GM13977 (cell line): ENCODE measurements around the gene CACNG8.

Source experiments
- DNase-seq: peaks from one replicate; pipeline ENCODE4 v3.0.0; 2012; ENCODE audit warnings: low spot score
- CTCF ChIP-seq: IDR thresholded peaks from 2 replicates; pipeline ENCODE4 v1.5.1; 2012; ENCODE audit warnings: mild to moderate bottlenecking, control low read depth; ENCODE audit not compliant: insufficient read depth; ENCODE audit errors: extremely low read depth, missing control alignments
- in situ Hi-C: fragments of 300-500 bp; cut with MboI; formaldehyde crosslinking; loops from one replicate; pipeline ENCODE4 v1.12.0; 2022; ENCODE audit warnings: low sequenced_read_pairs, low pct_unique_long_range_greater_than_20kb, mixed read lengths, inconsistent platforms; ENCODE audit not compliant: unreplicated experiment

CACNG8 gene

GRCh38 chr19:53971673-53972072, 8.9 kb downstream of the CACNG8 start:
- in situ Hi-C loops = no loop called here
- no peak for DNase-seq
- TF ChIP-seq CTCF = no peak

DNA sequence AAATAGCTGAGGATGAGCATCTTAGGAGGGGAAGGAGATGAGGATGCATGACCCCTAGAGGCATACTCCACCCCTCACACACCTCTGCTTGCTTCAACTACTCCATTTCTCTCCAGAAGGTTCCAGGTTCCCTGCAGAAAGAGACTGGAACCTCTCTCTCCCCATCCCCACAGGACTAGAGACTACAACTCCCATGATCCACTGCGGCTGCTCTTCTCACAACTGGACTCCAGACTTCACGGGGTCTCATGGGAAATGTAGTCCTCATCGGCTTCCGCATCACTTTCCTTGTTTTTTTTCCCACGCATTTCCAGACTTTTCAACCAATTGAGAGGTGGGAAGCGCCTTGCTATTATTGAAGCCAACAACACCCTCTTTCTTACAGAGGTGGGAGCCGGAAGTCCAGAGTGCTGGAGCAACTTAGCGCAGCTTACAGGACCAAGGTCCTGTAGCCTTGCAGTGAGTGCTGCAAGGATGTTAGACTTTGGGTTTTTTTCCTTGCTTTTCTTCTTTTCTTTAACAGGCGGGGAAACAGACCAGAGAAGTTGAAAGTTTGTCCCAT, 14.8 kb downstream of the CACNG8 start:
- DNase-seq = no peak
- in situ Hi-C loops = no loop called here
- TF ChIP-seq CTCF = no peak

DNA sequence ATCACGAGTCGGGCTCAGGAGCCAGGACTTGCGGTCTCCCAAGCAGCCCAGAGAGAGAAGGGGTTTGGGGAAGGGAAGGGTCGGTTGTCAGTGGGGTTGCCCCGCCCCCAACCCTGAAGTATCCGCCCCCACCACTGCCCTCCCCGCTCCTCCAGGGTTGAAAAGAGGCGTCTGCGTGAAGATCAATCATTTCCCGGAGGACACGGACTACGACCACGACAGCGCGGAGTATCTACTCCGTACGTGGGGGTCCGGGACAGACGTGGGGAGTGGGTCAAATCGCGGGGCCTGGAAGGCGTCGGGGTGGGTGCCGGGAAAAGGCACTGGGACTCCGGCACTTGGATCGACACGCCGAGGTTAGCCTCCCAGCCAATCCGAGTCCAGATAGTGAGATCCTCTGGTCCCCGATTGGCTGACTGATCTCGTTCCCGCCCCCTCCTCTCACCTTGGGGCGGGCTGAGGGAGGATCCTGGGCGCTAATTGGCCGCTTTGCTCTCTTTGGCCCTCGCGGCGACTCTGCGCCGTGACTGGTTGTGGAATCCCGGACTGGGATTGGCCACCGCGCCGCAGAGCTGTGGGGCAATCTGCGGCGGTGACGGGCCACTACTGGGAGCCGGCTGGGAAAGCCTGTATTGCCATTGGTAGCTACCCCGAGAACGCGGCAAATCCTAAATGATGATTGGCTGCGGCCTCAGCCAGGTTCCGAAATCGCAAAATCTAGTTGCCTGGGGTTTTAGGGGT, 15.4 kb downstream of the CACNG8 start:
- DNase-seq = no peak
- in situ Hi-C loops = no loop called here
- no peak for TF ChIP-seq CTCF

DNA sequence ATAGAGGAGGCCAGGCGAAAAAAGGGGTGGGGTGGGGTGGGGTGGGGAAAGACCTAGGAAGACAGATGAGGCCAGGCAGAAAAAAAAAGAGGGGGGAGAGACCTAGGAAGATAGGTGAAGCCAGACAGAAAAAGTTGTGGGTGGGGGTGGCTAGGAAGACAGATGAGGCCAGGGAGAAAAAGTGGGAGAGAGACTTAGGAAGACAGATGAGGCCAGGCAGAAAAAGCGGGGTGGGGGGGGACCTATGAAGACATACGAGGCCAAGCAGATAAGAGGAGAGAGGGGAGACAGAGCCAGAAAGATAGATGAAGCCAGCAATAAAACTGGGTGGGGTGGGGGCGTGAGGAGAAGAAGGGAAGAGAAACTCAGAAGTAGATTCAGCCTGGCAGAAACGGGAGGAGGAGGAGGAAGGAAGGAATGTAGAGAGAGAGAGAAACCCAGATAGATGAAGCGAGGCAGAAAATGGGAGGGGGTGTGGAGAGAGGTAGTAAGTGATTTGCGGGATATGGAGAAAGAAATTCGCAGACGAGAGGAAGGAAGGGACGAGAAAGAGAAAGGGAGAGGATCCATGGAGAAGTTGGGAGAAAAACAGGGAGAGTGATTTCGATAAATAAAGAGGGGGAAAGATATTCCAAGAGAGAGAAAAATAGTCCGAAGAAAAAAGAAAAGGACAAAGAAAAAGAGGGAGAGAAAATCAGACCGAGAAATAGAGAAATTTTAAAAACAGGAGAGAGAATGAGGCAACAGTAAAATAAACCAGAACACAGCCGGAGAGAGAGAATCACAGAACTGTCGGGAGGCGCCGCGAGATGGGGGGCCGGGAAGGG, 16.5 kb downstream of the CACNG8 start:
- no peak for TF ChIP-seq CTCF
- in situ Hi-C loops = no loop called here
- no peak for DNase-seq

DNA sequence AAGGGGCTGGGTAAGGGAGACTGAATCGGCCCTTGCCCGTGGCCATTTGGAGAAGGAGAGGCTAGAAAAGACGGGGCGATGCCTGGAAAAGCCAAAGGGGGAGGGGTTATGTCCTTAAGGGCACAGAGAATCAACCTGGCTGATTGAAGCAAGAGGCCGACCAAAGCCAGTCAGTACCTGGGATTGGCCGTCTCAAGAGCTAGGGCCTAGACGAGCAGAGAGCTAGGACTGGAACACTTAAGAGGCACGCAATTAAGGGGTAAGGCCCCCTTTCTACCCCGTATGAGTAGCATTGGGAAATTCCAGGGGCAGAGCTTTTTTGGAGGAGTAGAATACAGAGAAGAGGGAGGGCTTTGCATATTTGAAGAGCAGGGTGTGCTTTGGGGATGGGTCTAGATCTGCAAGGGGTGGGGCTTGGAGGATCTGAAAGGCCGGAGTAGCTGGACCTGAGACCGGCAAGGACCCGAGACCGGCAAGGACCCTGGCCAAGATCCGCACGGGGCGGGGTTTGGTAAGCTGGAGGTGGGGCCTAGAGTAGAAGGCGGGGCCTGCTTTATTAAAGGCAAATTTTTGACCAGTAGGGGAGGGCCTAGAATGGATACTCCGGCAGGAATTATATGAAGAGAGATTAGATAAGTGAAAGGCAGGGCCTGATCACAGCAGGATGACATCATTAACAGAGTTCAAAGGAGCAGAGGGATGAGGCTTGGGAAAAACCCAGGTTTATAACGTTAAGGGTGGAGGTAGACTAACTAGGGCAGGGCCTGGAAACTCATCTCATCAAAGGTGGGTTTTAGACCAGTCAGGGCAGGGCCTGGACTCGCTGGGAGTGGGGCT, 18.0 kb downstream of the CACNG8 start:
- in situ Hi-C loops = no loop called here
- DNase-seq = no peak

More for the DNA sequence above, 18.0 kb downstream of the CACNG8 start:
- no peak for TF ChIP-seq CTCF
